DOHH2 (cell line): ENCODE data around the gene DTHD1.

Source experiments
- CTCF ChIP-seq: fragments of 200-600 bp; sonication (generic); IDR thresholded peaks from one replicate; pipeline ENCODE4 v1.5.1; 2014; ENCODE audit warnings: antibody characterized with exemption, mild to moderate bottlenecking, low read depth, low read length; ENCODE audit not compliant: poor library complexity, severe bottlenecking
- EZH2phosphoT487 ChIP-seq: fragments of 200-600 bp; sonication (generic); IDR thresholded peaks from 2 replicates; pipeline ENCODE4 v1.6.1; 2017; ENCODE audit warnings: borderline replicate concordance, mild to moderate bottlenecking, antibody characterized with exemption, low read length, moderate library complexity, mixed read lengths

DNA sequence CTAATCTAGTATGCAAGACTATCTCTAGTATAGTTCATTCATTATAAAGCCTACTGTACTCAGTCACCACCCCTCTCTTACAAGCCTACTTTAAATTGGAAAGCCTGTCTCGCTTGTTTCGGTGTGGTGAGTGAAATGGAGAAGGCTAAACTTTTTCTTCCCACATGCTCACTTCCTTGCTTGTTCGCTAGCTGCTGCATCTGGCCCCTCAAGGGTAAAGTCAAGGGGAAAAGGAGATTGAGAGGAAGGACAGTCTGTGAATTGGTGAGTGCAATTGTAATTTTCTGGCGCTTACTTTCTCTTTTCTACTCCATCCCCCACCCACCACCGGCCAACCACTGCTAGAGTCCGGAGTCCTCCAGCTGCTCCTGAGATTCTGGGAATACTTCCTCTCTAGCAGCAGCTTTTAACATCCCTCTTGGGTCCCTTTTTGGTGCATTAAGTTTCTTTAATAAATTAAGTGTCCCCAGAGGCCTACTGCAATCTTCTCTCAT is 25.0 kb upstream of the DTHD1 start:
- TF ChIP-seq EZH2phosphoT487 (no peak), CTCF (no peak)
